Fibroblast of lung (primary cell): ENCODE measurements around the gene TNFRSF19. TPM values are rescaled to one million over a fixed set of nuclear protein-coding genes. Genes with fewer than 3 reads are reported as not detected.

Experiments
- DNase-seq, 2 donors: peaks; one replicate each; pipeline versions ENCODE4 v3.0.0 to v3.0.0-alpha.2; 2010; ENCODE audit warnings: low read depth in 2 of 2
- H2AFZ ChIP-seq: 2 replicates; pipeline ENCODE4 v1.5.1; 2012; ENCODE audit warnings: low read length, control low read depth, inconsistent platforms
- H3K27ac ChIP-seq: 2 replicates; pipeline ENCODE4 v1.5.1; 2011; ENCODE audit warnings: low read length, control low read depth; ENCODE audit not compliant: insufficient read depth
- H3K27me3 ChIP-seq: 2 replicates; pipeline ENCODE4 v1.5.1; 2011; ENCODE audit warnings: mild to moderate bottlenecking, low read length; ENCODE audit not compliant: control insufficient read depth, insufficient read depth
- H3K36me3 ChIP-seq: 2 replicates; pipeline ENCODE4 v1.5.1; 2011; ENCODE audit warnings: low read length; ENCODE audit not compliant: control insufficient read depth, insufficient read depth
- H3K4me1 ChIP-seq: 2 replicates; pipeline ENCODE4 v1.5.1; 2011; ENCODE audit warnings: low read length; ENCODE audit not compliant: control insufficient read depth, insufficient read depth; ENCODE audit errors: extremely low read depth
- H3K4me2 ChIP-seq: 2 replicates; pipeline ENCODE4 v1.5.1; 2011; ENCODE audit warnings: low read length, control low read depth; ENCODE audit not compliant: insufficient read depth; ENCODE audit errors: extremely low read depth
- H3K4me3 ChIP-seq, 4 experiments: fragments of 200-600 bp in 1 of 4; sonication (generic) in 1 of 4; replicated peaks in 1 of 4; 2 replicates each; pipeline ENCODE4 v1.5.1; 2011 to 2016; ENCODE audit warnings: low read length in 4 of 4, low read depth in 3 of 4, mild to moderate bottlenecking in 3 of 4, control low read depth in 2 of 4, inconsistent platforms in 1 of 4, mixed read lengths in 1 of 4; ENCODE audit not compliant: insufficient read depth in 1 of 4; ENCODE audit errors: control extremely low read depth in 1 of 4
- H3K79me2 ChIP-seq: 2 replicates; pipeline ENCODE4 v1.5.1; 2012; ENCODE audit warnings: mild to moderate bottlenecking, low read length, inconsistent platforms; ENCODE audit not compliant: control insufficient read depth, insufficient read depth
- H3K9ac ChIP-seq: 2 replicates; pipeline ENCODE4 v1.5.1; 2011; ENCODE audit warnings: mild to moderate bottlenecking, low read length, control low read depth; ENCODE audit not compliant: insufficient read depth
- H3K9me3 ChIP-seq: 2 replicates; pipeline ENCODE4 v1.5.1; 2012; ENCODE audit warnings: low read depth, low read length; ENCODE audit not compliant: control insufficient read depth, insufficient read depth
- H4K20me1 ChIP-seq: 2 replicates; pipeline ENCODE4 v1.5.1; 2011; ENCODE audit warnings: low read length; ENCODE audit not compliant: control insufficient read depth, insufficient read depth; ENCODE audit errors: extremely low read depth
- CTCF ChIP-seq, 2 donors: IDR thresholded peaks in 1 of 2; conservative IDR thresholded peaks in 1 of 2; 1 replicate in 1 of 2; 2 replicates in 1 of 2; pipeline ENCODE4 v1.5.1; 2011 to 2012; ENCODE audit warnings: low read length in 2 of 2, control low read depth in 1 of 2, inconsistent platforms in 1 of 2, low read depth in 1 of 2, mild to moderate bottlenecking in 1 of 2
- EZH2 ChIP-seq: IDR thresholded peaks from 2 replicates; pipeline ENCODE4 v1.5.1; 2012; ENCODE audit warnings: low read length, control low read depth, mild to moderate bottlenecking; ENCODE audit errors: missing control alignments
- polyA plus RNA-seq, 2 donors: library from polyadenylated mRNA; depleted of rRNA in 1 of 2; stranded (reverse) in 1 of 2; unstranded in 1 of 2; fragments of >200 nt; gene quantifications; 2 replicates each; pipeline ENCODE4 v1.2.1, GENCODE V29; 2011 to 2012; ENCODE audit warnings: missing spikeins in 1 of 2
- total RNA-seq: library from RNA; depleted of rRNA; stranded (reverse); fragments of >200 nt; gene quantifications from 2 replicates; pipeline ENCODE4 v1.2.1, GENCODE V29; 2014

TNFRSF19 gene
- total and polyA plus RNA-seq, 2 donors (not counting 1 experiment from before 2014, with no cell fraction given): 260 to 330 TPM

- no peaks in the 10 kb centered on the region for H3K27me3 ChIP-seq
Measured at GRCh38 chr13:23695711-23696464, 125.7 kb downstream of the TNFRSF19 start.

GRCh38 chr13:23696610-23697009 is 126.4 kb downstream of the TNFRSF19 start:
- no peak for TF ChIP-seq EZH2
- TF ChIP-seq CTCF (conservative IDR thresholded peaks at IDR 0.05 in 1 of 2, IDR thresholded peaks at IDR 0.05 in 1 of 2; ENCODE audit: low read depth in 1 of 2, low read length in 2 of 2): no peak
- no peaks in the 10 kb centered on the region for H3K79me2 ChIP-seq
- H3K9me3 ChIP-seq: no peaks in the 10 kb centered on the region
- no peak overlapping the region for H3K9ac ChIP-seq
- H3K4me2 ChIP-seq: no peak overlapping the region
- H3K36me3 ChIP-seq: no peaks in the 10 kb centered on the region
- H3K4me1 ChIP-seq: peaks cover 4% of the 10 kb centered on the region
- no peak overlapping the region for H2AFZ ChIP-seq
- H3K4me3 ChIP-seq: no peak overlapping the region
- H3K27me3 ChIP-seq: no peaks in the 10 kb centered on the region
- DNase-seq: no peak
- no peaks in the 10 kb centered on the region for H4K20me1 ChIP-seq
- H3K27ac ChIP-seq: no peak overlapping the region

More at GRCh38 chr13:23695711-23696464, 125.7 kb downstream of the TNFRSF19 start:
- Histone ChIP-seq H3K9ac (no peak overlapping the region), H3K79me2 (no peaks in the 10 kb centered on the region), H3K36me3 (no peaks in the 10 kb centered on the region), H3K27ac (no peak overlapping the region), H4K20me1 (no peaks in the 10 kb centered on the region), H3K9me3 (no peaks in the 10 kb centered on the region), H3K4me1 (peaks cover 1% of the 10 kb centered on the region), H2AFZ (no peak overlapping the region), H3K4me2 (no peak overlapping the region), H3K4me3 (no peak overlapping the region)
- DNase-seq: no peak
- no peak for TF ChIP-seq EZH2
- TF ChIP-seq CTCF (conservative IDR thresholded peaks at IDR 0.05 in 1 of 2, IDR thresholded peaks at IDR 0.05 in 1 of 2; ENCODE audit: low read depth in 1 of 2, low read length in 2 of 2): no peak

DNA sequence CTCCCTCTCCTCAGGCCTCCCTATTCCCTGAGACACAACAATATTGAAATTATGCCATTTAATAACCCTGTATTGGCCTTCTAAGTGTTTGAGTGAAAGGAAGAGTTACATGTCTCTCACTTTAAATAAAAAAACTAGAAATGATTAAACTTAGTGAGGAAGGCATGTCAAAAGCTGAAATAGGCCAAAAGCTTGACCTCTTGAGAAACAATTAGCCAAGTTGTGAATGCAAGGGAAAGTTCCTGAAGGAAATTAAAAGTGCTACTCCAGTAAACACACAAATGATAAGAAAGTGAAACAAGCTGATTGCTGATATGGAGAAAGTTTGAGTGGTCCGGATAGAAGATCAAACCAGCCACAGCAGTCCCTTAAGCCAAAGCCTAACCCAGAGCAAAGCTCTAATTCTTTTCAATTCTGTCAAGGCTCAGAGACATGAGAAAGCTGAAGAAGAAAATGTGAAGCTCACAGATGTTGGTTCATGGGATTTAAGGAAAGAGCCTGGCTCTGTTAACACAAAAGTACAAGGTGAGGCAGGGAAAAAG is 127.6 kb downstream of the TNFRSF19 start:
- peaks cover 11% of the 10 kb centered on the region for H3K4me1 ChIP-seq
- H3K79me2 ChIP-seq: no peaks in the 10 kb centered on the region
- no peaks in the 10 kb centered on the region for H3K36me3 ChIP-seq
- H3K27me3 ChIP-seq: no peaks in the 10 kb centered on the region
- H3K9me3 ChIP-seq: no peaks in the 10 kb centered on the region
- no peak overlapping the region for H3K4me3 ChIP-seq
- H3K27ac ChIP-seq: no peak overlapping the region
- H3K9ac ChIP-seq: no peak overlapping the region
- no peak overlapping the region for H2AFZ ChIP-seq
- H4K20me1 ChIP-seq: no peaks in the 10 kb centered on the region
- TF ChIP-seq EZH2: no peak
- DNase-seq: no peak
- no peak overlapping the region for H3K4me2 ChIP-seq
